ENCODE data around the gene LARP6.
"Not testable (repeated sequence)": the region's sequence is repeated elsewhere in the genome, so short reads cannot be mapped to it uniquely, and the experiment has no call there.

LARP6 gene

GRCh38 chr15:70858614-70859321 lies 4.8 kb upstream of the LARP6 start:
- not testable (repeated sequence) for DNase-seq (ENCODE audit: low spot score)

GRCh38 chr15:70857562-70858285 lies 3.8 kb upstream of the LARP6 start:
- no peak for DNase-seq (ENCODE audit: low spot score)

GRCh38 chr15:70856884-70857561 lies 3.1 kb upstream of the LARP6 start:
- no peak for DNase-seq (ENCODE audit: low spot score)

GRCh38 chr15:70856177-70856883 lies 2.4 kb upstream of the LARP6 start:
- no peak for DNase-seq (ENCODE audit: low spot score)

GRCh38 chr15:70855764-70856163 lies 1.8 kb upstream of the LARP6 start:
- no peak for DNase-seq (ENCODE audit: low spot score)

GRCh38 chr15:70854666-70854976 lies 664 bp upstream of the LARP6 start:
- DNase-seq (ENCODE audit: low spot score), result no peak

- no peak for DNase-seq (ENCODE audit: low spot score)
Measured at GRCh38 chr15:70853318-70853972, 512 bp downstream of the LARP6 start.

- DNase-seq (ENCODE audit: low spot score), result no peak
Measured at GRCh38 chr15:70852501-70853317, 1.2 kb downstream of the LARP6 start.

GRCh38 chr15:70851889-70852288 lies 2.1 kb downstream of the LARP6 start:
- no peak for DNase-seq (ENCODE audit: low spot score)

- no peak for DNase-seq (ENCODE audit: low spot score)
Measured at GRCh38 chr15:70845602-70846360, 8.2 kb downstream of the LARP6 start.

- no peak for DNase-seq (ENCODE audit: low spot score)
Measured at GRCh38 chr15:70837476-70837875, 16.5 kb downstream of the LARP6 start.

- DNase-seq (ENCODE audit: low spot score), result no peak
Measured at GRCh38 chr15:70835841-70836240, 18.1 kb downstream of the LARP6 start.

- DNase-seq (ENCODE audit: low spot score), result no peak
Measured at GRCh38 chr15:70835415-70835814, 18.5 kb downstream of the LARP6 start.

GRCh38 chr15:70834999-70835398 lies 19.0 kb downstream of the LARP6 start:
- no peak for DNase-seq (ENCODE audit: low spot score)

GRCh38 chr15:70833861-70834765 lies 19.8 kb downstream of the LARP6 start:
- no peak for DNase-seq (ENCODE audit: low spot score)

GRCh38 chr15:70833422-70833821 lies 20.5 kb downstream of the LARP6 start:
- no peak for DNase-seq (ENCODE audit: low spot score)

GRCh38 chr15:70832176-70832575 lies 21.8 kb downstream of the LARP6 start:
- no peak for DNase-seq (ENCODE audit: low spot score)

- no peak for DNase-seq (ENCODE audit: low spot score)
Measured at GRCh38 chr15:70831094-70831911, 22.7 kb downstream of the LARP6 start.

GRCh38 chr15:70830615-70831014 lies 23.3 kb downstream of the LARP6 start:
- no peak for DNase-seq (ENCODE audit: low spot score)

All from activated CD4-positive, alpha-beta T cell treated with anti-CD3 and anti-CD28 coated beads, Interleukin-2, Interleukin-4, amounts not matched to agents 100 ng/mL and 50 ng/mL, durations not matched to agents 16 hours and 8 hours (primary cell).